BJ (cell line): Measurements from ENCODE around the gene COPZ1. TPM values are rescaled to one million over a fixed set of nuclear protein-coding genes. Genes with fewer than 3 reads are reported as not detected.
A peak's percentile ranks its signal among the peaks of the same experiment; 100 is the strongest.

Source experiments
- CTCF ChIA-PET: fragments of 350-600 bp; formaldehyde crosslinking; extraction: SDS; loops from one replicate; lab custom pipeline; 2021; ENCODE audit warnings: antibody characterized with exemption, inconsistent platforms; lab: Yijun Ruan, JAX
- POLR2A ChIA-PET: fragments of 300-600 bp; sonication (Branson Sonifier 250); formaldehyde crosslinking; extraction: SDS; loops from one replicate; lab custom pipeline; 2021; ENCODE audit warnings: antibody characterized with exemption; lab: Charles Lee
- DNase-seq: peaks from one replicate; pipeline ENCODE4 v3.0.0-alpha.2; 2011; ENCODE audit warnings: low read depth
- H3K27me3 ChIP-seq: 2 replicates; pipeline ENCODE4 v1.6.0; 2011; ENCODE audit warnings: low read length; ENCODE audit not compliant: control insufficient read depth, insufficient read depth
- H3K36me3 ChIP-seq: 2 replicates; pipeline ENCODE4 v1.5.1; 2011; ENCODE audit warnings: low read length; ENCODE audit not compliant: control insufficient read depth, insufficient read depth
- H3K4me3 ChIP-seq: 2 replicates; pipeline ENCODE4 v1.5.1; 2011; ENCODE audit warnings: low read depth, mild to moderate bottlenecking, control low read depth, low read length
- CTCF ChIP-seq: IDR thresholded peaks from 2 replicates; pipeline ENCODE4 v1.5.1; 2011; ENCODE audit warnings: low read depth, mild to moderate bottlenecking, control low read depth, inconsistent platforms, low read length, moderate library complexity; ENCODE audit not compliant: insufficient read depth
- polyA plus RNA-seq: library from polyadenylated mRNA; depleted of rRNA; stranded (reverse); fragments of >200 nt; gene quantifications from 2 replicates; pipeline ENCODE4 v1.2.3, GENCODE V29; 2011

The COPZ1 gene
- polyA plus RNA-seq, 1 experiment: 203 TPM

GRCh38 chr12:54376596-54376995 lies 51.7 kb downstream of the COPZ1 start:
- no peak for DNase-seq
- Histone ChIP-seq H3K36me3 (no peaks in the 10 kb centered on the region), H3K4me3 (no peak overlapping the region), H3K27me3 (no peaks in the 10 kb centered on the region)
- ChIA-PET CTCF (interaction anchor here (1.1 to 1.6 kb wide), 3 partner anchors 23 to 63 kb away, joined by 3 read pairs; no protein-coding TSS in a partner anchor), POLR2A (no interaction called here)
- no peak for TF ChIP-seq CTCF

GRCh38 chr12:54377007-54377406 lies 52.1 kb downstream of the COPZ1 start:
- DNase-seq: no peak
- no peak for TF ChIP-seq CTCF
- H3K27me3 ChIP-seq: no peaks in the 10 kb centered on the region
- ChIA-PET POLR2A (no interaction called here), CTCF (interaction anchor here (1.3 to 4.1 kb wide), 3 partner anchors 15 to 60 kb away, joined by 3 to 53 read pairs (median 3); no protein-coding TSS in a partner anchor)
- H3K36me3 ChIP-seq: no peaks in the 10 kb centered on the region
- H3K4me3 ChIP-seq: no peak overlapping the region

- H3K27me3 ChIP-seq: no peaks in the 10 kb centered on the region
- no peak overlapping the region for H3K4me3 ChIP-seq
- POLR2A ChIA-PET: no interaction called here
Observed at GRCh38 chr12:54377797-54378515, 53.0 kb downstream of the COPZ1 start.

GRCh38 chr12:54378796-54379397 lies 54.0 kb downstream of the COPZ1 start:
- POLR2A ChIA-PET: no interaction called here
- CTCF ChIA-PET: interaction anchor here (0.5 to 5.5 kb wide), 58 partner anchors 7 to 572 kb away, joined by 3 to 72 read pairs (median 5); partner anchors contain the start of genes COPZ1, HOXC10, HOXC8 and NFE2

More at GRCh38 chr12:54377797-54378515, 53.0 kb downstream of the COPZ1 start:
- no peak for DNase-seq
- CTCF ChIA-PET: interaction anchor here (1.5 to 5.5 kb wide), 7 partner anchors 7 to 159 kb away, joined by 4 to 72 read pairs (median 26); no protein-coding TSS in a partner anchor
- H3K36me3 ChIP-seq: no peaks in the 10 kb centered on the region
- no peak for TF ChIP-seq CTCF

More at GRCh38 chr12:54378796-54379397, 54.0 kb downstream of the COPZ1 start:
- DNase-seq: no peak
- Histone ChIP-seq H3K4me3 (peak overlapping the region; percentile 43), H3K36me3 (no peaks in the 10 kb centered on the region), H3K27me3 (no peaks in the 10 kb centered on the region)
- no peak for TF ChIP-seq CTCF
